HFFc6 (cell line): ENCODE results near the gene PTPN7. TPM values are rescaled to one million over a fixed set of nuclear protein-coding genes. Genes with fewer than 3 reads are reported as not detected.
"Not testable (repeated sequence)": the region's sequence is repeated elsewhere in the genome, so short reads cannot be mapped to it uniquely, and the experiment has no call there.

Experiments used
- DNase-seq: peaks from one replicate; pipeline ENCODE4 v3.0.0-alpha.2; 2018
- H3K27ac Mint-ChIP-seq: 2 replicates; pipeline ENCODE4 v1.8.0; 2020; ENCODE audit warnings: mild to moderate bottlenecking, mixed read lengths
- H3K27me3 Mint-ChIP-seq: 2 replicates; pipeline ENCODE4 v1.8.0; 2021; ENCODE audit warnings: mild to moderate bottlenecking, moderate library complexity, mixed read lengths; ENCODE audit not compliant: insufficient read depth
- H3K36me3 Mint-ChIP-seq: 2 replicates; pipeline ENCODE4 v1.8.0; 2021; ENCODE audit warnings: low read depth, mixed read lengths
- H3K4me1 Mint-ChIP-seq: 2 replicates; pipeline ENCODE4 v1.8.0; 2020; ENCODE audit warnings: low read depth, mixed read lengths
- H3K4me3 Mint-ChIP-seq: 2 replicates; pipeline ENCODE4 v1.8.0; 2020; ENCODE audit warnings: mild to moderate bottlenecking, moderate library complexity, mixed read lengths
- H3K9me3 Mint-ChIP-seq: 2 replicates; pipeline ENCODE4 v1.8.0; 2020; ENCODE audit warnings: mild to moderate bottlenecking, mixed read lengths
- CTCF ChIP-seq: fragments of 200-600 bp; sonication (generic); IDR thresholded peaks from 2 replicates; pipeline ENCODE4 v1.5.0; 2021; ENCODE audit warnings: antibody characterized with exemption, mild to moderate bottlenecking
- total RNA-seq, 6 experiments: library from RNA; stranded (reverse); fragmentation: NEBNext Ultra II Directional; extraction: Animal tissue kit (Norgen Biotek cat#: 25700); gene quantifications; 2 replicates in 1 of 6; 3 replicates in 5 of 6; pipeline ENCODE4 v1.2.3, GENCODE V29; 2021

Gene PTPN7
- total RNA-seq, 6 experiments from 2014 or later = not detected

- no peaks in the 10 kb centered on the region for H3K9me3 Mint-ChIP-seq
- H3K36me3 Mint-ChIP-seq = no peaks in the 10 kb centered on the region
- no peak for TF ChIP-seq CTCF
- peak overlapping the region; percentile 85 for H3K4me3 Mint-ChIP-seq
- peaks cover 19% of the 10 kb centered on the region for H3K4me1 Mint-ChIP-seq
- H3K27me3 Mint-ChIP-seq = peaks cover 11% of the 10 kb centered on the region
- H3K27ac Mint-ChIP-seq = peak overlapping the region; percentile 61
- DNase-seq = no peak
These were observed 15.2 kb downstream of the PTPN7 start for GRCh38 chr1:202145068-202145743.

- Mint-ChIP-seq H3K9me3 (no peaks in the 10 kb centered on the region), H3K27ac (peak within 1 kb of the TSS; percentile 72), H3K4me3 (peak within 1 kb of the TSS; percentile 90), H3K4me1 (peaks cover 19% of the 10 kb centered on the region), H3K27me3 (peaks cover 11% of the 10 kb centered on the region), H3K36me3 (no peaks in the 10 kb centered on the region)
- no peak for TF ChIP-seq CTCF
- DNase-seq = peak; percentile 24
These were observed 15.9 kb downstream of the PTPN7 start, which contains the start of gene ARL8A for GRCh38 chr1:202144402-202145067. TSS of gene ARL8A (minus strand) at chr1:202144737. CDS start at chr1:202144572, 165 bp downstream.

GRCh38 chr1:202143768-202144401, 16.5 kb downstream of the PTPN7 start:
- TF ChIP-seq CTCF = no peak
- no peaks in the 10 kb centered on the region for H3K9me3 Mint-ChIP-seq
- DNase-seq = no peak
- H3K4me3 Mint-ChIP-seq = peak overlapping the region; percentile 90
- H3K27me3 Mint-ChIP-seq = peaks cover 10% of the 10 kb centered on the region
- peak overlapping the region; percentile 72 for H3K27ac Mint-ChIP-seq
- peaks cover 19% of the 10 kb centered on the region for H3K4me1 Mint-ChIP-seq
- H3K36me3 Mint-ChIP-seq = no peaks in the 10 kb centered on the region

GRCh38 chr1:202143011-202143767, 17.2 kb downstream of the PTPN7 start:
- Mint-ChIP-seq H3K9me3 (no peaks in the 10 kb centered on the region), H3K27ac (peak overlapping the region; percentile 72), H3K36me3 (no peaks in the 10 kb centered on the region), H3K27me3 (peaks cover 8% of the 10 kb centered on the region), H3K4me3 (peak overlapping the region; percentile 90), H3K4me1 (peaks cover 19% of the 10 kb centered on the region)
- no peak for DNase-seq
- TF ChIP-seq CTCF = no peak

GRCh38 chr1:202141468-202141867, 18.9 kb downstream of the PTPN7 start:
- not testable (repeated sequence) for H3K9me3 Mint-ChIP-seq, H3K36me3 Mint-ChIP-seq, DNase-seq, H3K27me3 Mint-ChIP-seq, H3K4me3 Mint-ChIP-seq, H3K27ac Mint-ChIP-seq
- H3K4me1 Mint-ChIP-seq = peaks cover 19% of the 10 kb centered on the region
